ENCODE results near the gene COQ10A. TPM values are rescaled to one million over a fixed set of nuclear protein-coding genes. Genes with fewer than 3 reads are reported as not detected.

Gene COQ10A
- total and polyA plus RNA-seq, 2 donors (not counting 1 experiment from before 2014, with no cell fraction given) = 9.1 to 14.2 TPM

- H3K9me3 ChIP-seq (ENCODE audit: control insufficient read depth, insufficient read depth, low read depth, low read length) = no peaks in the 10 kb centered on the region
- H3K27me3 ChIP-seq (ENCODE audit: control insufficient read depth, insufficient read depth, low read length) = no peaks in the 10 kb centered on the region
- TF ChIP-seq EZH2 (IDR thresholded peaks at IDR 0.05; ENCODE audit: low read length, missing control alignments) = no peak
- TF ChIP-seq, protein P1, sequence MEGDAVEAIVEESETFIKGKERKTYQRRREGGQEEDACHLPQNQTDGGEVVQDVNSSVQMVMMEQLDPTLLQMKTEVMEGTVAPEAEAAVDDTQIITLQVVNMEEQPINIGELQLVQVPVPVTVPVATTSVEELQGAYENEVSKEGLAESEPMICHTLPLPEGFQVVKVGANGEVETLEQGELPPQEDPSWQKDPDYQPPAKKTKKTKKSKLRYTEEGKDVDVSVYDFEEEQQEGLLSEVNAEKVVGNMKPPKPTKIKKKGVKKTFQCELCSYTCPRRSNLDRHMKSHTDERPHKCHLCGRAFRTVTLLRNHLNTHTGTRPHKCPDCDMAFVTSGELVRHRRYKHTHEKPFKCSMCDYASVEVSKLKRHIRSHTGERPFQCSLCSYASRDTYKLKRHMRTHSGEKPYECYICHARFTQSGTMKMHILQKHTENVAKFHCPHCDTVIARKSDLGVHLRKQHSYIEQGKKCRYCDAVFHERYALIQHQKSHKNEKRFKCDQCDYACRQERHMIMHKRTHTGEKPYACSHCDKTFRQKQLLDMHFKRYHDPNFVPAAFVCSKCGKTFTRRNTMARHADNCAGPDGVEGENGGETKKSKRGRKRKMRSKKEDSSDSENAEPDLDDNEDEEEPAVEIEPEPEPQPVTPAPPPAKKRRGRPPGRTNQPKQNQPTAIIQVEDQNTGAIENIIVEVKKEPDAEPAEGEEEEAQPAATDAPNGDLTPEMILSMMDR (conservative IDR thresholded peaks at IDR 0.05 in 1 of 2, IDR thresholded peaks at IDR 0.05 in 1 of 2; ENCODE audit: low read depth in 1 of 2, low read length in 2 of 2) = no peak
- no peaks in the 10 kb centered on the region for H3K4me1 ChIP-seq (ENCODE audit: control insufficient read depth, extremely low read depth, insufficient read depth, low read length)
- DNase-seq (ENCODE audit: low read depth in 2 of 2) = no peak
- no peak overlapping the region for H3K9ac ChIP-seq (ENCODE audit: insufficient read depth, low read length)
- H3K36me3 ChIP-seq (ENCODE audit: control insufficient read depth, insufficient read depth, low read length) = no peaks in the 10 kb centered on the region
- H2AFZ ChIP-seq (ENCODE audit: low read length) = no peak overlapping the region
- no peak overlapping the region for H3K4me3 ChIP-seq (replicated peaks in 1 of 4; ENCODE audit: control extremely low read depth in 1 of 4, insufficient read depth in 1 of 4, low read depth in 3 of 4, low read length in 4 of 4)
- H3K27ac ChIP-seq (ENCODE audit: insufficient read depth, low read length) = no peak overlapping the region
- no peaks in the 10 kb centered on the region for H4K20me1 ChIP-seq (ENCODE audit: control insufficient read depth, extremely low read depth, insufficient read depth, low read length)
- H3K4me2 ChIP-seq (ENCODE audit: extremely low read depth, insufficient read depth, low read length) = no peak overlapping the region
- H3K79me2 ChIP-seq (ENCODE audit: control insufficient read depth, insufficient read depth, low read length) = no peaks in the 10 kb centered on the region
Measured at GRCh38 chr12:56308714-56309113, 42.0 kb downstream of the COQ10A start.

DNA sequence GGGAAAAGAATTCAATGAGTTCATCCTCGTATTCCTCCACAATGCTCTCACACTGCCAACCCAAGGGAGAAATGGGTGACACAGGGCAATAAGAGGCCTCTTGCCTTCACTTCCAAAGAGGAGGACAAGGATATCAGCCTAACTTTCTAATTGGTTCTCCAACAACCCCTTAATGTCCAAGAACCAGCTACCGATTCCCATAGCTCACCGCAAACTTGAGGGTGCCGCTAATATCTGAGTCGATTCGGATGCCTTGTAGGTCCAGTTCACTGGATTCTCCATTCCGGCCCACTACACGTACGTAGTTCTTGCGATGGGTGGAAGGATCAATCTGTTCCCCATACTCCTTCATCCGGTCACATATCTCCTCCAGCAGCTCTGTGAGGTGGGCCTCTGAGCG, 44.3 kb downstream of the COQ10A start:
- Histone ChIP-seq H3K27me3 (ENCODE audit: control insufficient read depth, insufficient read depth, low read length) (no peaks in the 10 kb centered on the region), H3K4me3 (replicated peaks in 1 of 4; ENCODE audit: control extremely low read depth in 1 of 4, insufficient read depth in 1 of 4, low read depth in 3 of 4, low read length in 4 of 4) (no peak overlapping the region), H3K79me2 (ENCODE audit: control insufficient read depth, insufficient read depth, low read length) (peaks cover 17% of the 10 kb centered on the region), H3K27ac (ENCODE audit: insufficient read depth, low read length) (no peak overlapping the region), H3K9ac (ENCODE audit: insufficient read depth, low read length) (no peak overlapping the region), H3K4me2 (ENCODE audit: extremely low read depth, insufficient read depth, low read length) (no peak overlapping the region), H3K9me3 (ENCODE audit: control insufficient read depth, insufficient read depth, low read depth, low read length) (no peaks in the 10 kb centered on the region), H3K36me3 (ENCODE audit: control insufficient read depth, insufficient read depth, low read length) (peaks cover 4% of the 10 kb centered on the region), H2AFZ (ENCODE audit: low read length) (no peak overlapping the region), H3K4me1 (ENCODE audit: control insufficient read depth, extremely low read depth, insufficient read depth, low read length) (peaks cover 4% of the 10 kb centered on the region), H4K20me1 (ENCODE audit: control insufficient read depth, extremely low read depth, insufficient read depth, low read length) (no peaks in the 10 kb centered on the region)
- no peak for TF ChIP-seq EZH2 (IDR thresholded peaks at IDR 0.05; ENCODE audit: low read length, missing control alignments)
- TF ChIP-seq, protein P1 (conservative IDR thresholded peaks at IDR 0.05 in 1 of 2, IDR thresholded peaks at IDR 0.05 in 1 of 2; ENCODE audit: low read depth in 1 of 2, low read length in 2 of 2) = no peak
- DNase-seq (ENCODE audit: low read depth in 2 of 2) = no peak

- Histone ChIP-seq H3K27ac (ENCODE audit: insufficient read depth, low read length) (peak overlapping the region; percentile 71), H4K20me1 (ENCODE audit: control insufficient read depth, extremely low read depth, insufficient read depth, low read length) (no peaks in the 10 kb centered on the region), H3K79me2 (ENCODE audit: control insufficient read depth, insufficient read depth, low read length) (peaks cover 17% of the 10 kb centered on the region), H3K4me3 (replicated peaks in 1 of 4; ENCODE audit: control extremely low read depth in 1 of 4, insufficient read depth in 1 of 4, low read depth in 3 of 4, low read length in 4 of 4) (peak overlapping the region; percentile 89 to 98 (median 96)), H2AFZ (ENCODE audit: low read length) (peak overlapping the region; percentile 60), H3K4me1 (ENCODE audit: control insufficient read depth, extremely low read depth, insufficient read depth, low read length) (peaks cover 4% of the 10 kb centered on the region), H3K4me2 (ENCODE audit: extremely low read depth, insufficient read depth, low read length) (peak overlapping the region; percentile 97), H3K9me3 (ENCODE audit: control insufficient read depth, insufficient read depth, low read depth, low read length) (no peaks in the 10 kb centered on the region), H3K9ac (ENCODE audit: insufficient read depth, low read length) (peak overlapping the region; percentile 93), H3K36me3 (ENCODE audit: control insufficient read depth, insufficient read depth, low read length) (peaks cover 4% of the 10 kb centered on the region), H3K27me3 (ENCODE audit: control insufficient read depth, insufficient read depth, low read length) (no peaks in the 10 kb centered on the region)
- TF ChIP-seq EZH2 (IDR thresholded peaks at IDR 0.05; ENCODE audit: low read length, missing control alignments) = no peak
- TF ChIP-seq, protein P1 (conservative IDR thresholded peaks at IDR 0.05 in 1 of 2, IDR thresholded peaks at IDR 0.05 in 1 of 2; ENCODE audit: low read depth in 1 of 2, low read length in 2 of 2) = no peak
- DNase-seq (ENCODE audit: low read depth in 2 of 2) = peak in 1 of 2 donors; percentile 14
Measured at GRCh38 chr12:56315249-56315621, 48.5 kb downstream of the COQ10A start.
